GM13976 (cell line): Measurements from ENCODE around the gene LOXHD1.

Experiments used
- DNase-seq: peaks from one replicate; pipeline ENCODE4 v3.0.0; 2012; ENCODE audit warnings: low spot score
- CTCF ChIP-seq: IDR thresholded peaks from 2 replicates; pipeline ENCODE4 v1.5.1; 2012; ENCODE audit warnings: borderline replicate concordance, mild to moderate bottlenecking; ENCODE audit not compliant: insufficient read depth; ENCODE audit errors: extremely low read depth, missing control alignments, control extremely low read depth
- in situ Hi-C: fragments of 300-500 bp; cut with MboI; formaldehyde crosslinking; loops from one replicate; pipeline ENCODE4 v1.12.0; 2022; ENCODE audit warnings: low sequenced_read_pairs, mixed read lengths, inconsistent platforms; ENCODE audit not compliant: unreplicated experiment

Gene LOXHD1

DNA sequence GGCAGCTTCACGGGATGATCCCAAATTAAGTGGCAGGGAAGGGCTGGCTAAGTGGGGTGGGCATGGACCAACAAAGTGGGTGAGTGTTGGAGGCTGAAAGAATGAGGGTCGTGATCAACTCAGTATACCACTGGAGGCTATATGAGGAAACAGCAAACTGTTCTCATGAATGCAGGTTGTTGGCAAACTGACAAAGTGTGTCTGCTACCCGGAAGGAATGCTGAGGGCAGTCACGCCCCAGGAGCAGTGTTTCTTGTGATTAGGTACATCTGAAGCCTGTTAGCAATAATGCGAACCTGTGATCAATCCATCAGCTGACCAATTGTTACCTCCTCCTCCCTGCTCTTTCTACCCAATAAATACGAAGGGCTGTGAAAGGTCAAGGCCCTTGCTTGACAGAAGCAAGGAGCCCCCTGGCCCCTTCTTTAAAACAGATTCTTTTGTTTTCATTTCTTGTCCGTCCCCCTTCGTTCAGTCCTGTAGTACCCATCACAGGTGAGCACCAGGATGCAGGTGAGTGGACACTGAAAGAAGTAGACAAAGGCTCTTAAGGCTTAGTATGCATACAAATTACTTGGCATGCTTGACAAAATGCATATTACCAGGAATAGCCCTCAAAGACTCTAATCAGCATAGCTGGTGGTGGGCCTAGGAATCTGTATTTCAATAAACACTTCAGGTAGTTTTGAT is 67.9 kb downstream of the LOXHD1 start:
- no peak for DNase-seq
- no peak for TF ChIP-seq CTCF

DNA sequence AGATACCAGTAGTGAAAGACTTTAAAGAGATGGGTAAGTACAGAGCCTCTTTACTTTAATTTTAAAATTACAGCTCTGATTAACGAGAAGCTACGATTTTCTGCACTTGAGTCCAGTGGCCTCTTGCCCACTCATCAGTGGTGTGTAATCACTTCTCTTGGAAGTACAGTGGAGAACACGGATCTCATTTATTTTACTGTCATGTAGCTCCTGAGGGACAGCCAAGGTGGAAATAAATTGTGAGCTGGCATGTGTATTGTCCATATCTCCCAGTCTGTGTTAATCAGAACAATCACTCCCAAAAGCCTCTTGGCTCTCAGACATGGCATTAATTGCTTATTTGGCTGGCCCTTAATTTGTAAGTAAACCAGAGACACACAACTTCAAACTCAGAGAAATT is 69.4 kb downstream of the LOXHD1 start:
- no peak for DNase-seq
- no peak for TF ChIP-seq CTCF
- in situ Hi-C loops = no loop called here

More for the DNA sequence above, 67.9 kb downstream of the LOXHD1 start:
- in situ Hi-C loops = no loop called here

DNA sequence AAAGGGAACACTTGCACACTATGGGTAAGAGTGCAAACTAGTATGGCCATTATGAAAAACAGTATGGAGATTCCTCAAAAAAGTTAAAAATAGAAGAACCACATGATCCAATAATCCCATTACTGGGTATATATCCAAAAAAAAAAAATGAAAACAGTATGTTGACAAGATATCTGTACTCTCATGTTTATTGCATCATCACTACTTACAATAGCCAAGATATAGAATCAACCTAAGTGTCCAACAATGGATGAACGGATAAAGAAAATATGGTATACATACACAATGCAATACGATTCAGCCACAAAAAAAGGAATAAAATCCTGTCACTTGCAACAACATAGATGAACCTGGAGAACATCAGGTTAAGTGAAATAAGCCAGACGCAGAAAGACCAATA is 73.3 kb downstream of the LOXHD1 start:
- no peak for TF ChIP-seq CTCF
- no peak for DNase-seq
- in situ Hi-C loops = no loop called here

- in situ Hi-C loops = no loop called here
- DNase-seq = no peak
- TF ChIP-seq CTCF = no peak
Observed at GRCh38 chr18:46581648-46582047, 75.4 kb downstream of the LOXHD1 start.

DNA sequence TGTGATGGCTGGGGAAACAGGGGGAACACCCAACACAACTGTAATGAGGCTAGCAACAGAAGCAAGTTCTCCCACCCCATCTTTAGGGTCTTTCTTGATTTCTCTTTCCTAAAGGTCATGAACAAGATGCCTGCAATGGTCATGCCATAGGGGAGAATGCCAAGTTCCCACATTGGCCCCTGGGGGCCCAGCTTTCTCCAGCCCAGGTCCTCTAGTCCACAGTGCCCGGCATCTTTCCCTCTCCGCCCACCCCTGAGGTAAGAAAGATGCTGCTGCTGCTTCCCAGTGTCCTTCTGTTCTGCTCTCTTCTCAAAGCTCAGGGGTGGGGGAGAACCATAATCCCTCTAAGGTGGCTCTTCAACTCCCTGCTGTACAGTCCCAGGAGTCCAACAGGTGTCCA is 78.0 kb downstream of the LOXHD1 start:
- TF ChIP-seq CTCF = no peak
- DNase-seq = no peak
- in situ Hi-C loops = no loop called here

- TF ChIP-seq CTCF = no peak
- in situ Hi-C loops = no loop called here
- no peak for DNase-seq
Observed at GRCh38 chr18:46577546-46577945, 79.5 kb downstream of the LOXHD1 start.
